AG04450 (cell line): ENCODE measurements around the gene SCFD2. TPM values are rescaled to one million over a fixed set of nuclear protein-coding genes. Genes with fewer than 3 reads are reported as not detected.
"Not testable (repeated sequence)": the region's sequence is repeated elsewhere in the genome, so short reads cannot be mapped to it uniquely, and the experiment has no call there.

Experiments
- CTCF ChIA-PET: fragments of 300-600, 350-600 bp; formaldehyde crosslinking; extraction: SDS; loops from one replicate; lab custom pipeline; 2022; ENCODE audit warnings: antibody characterized with exemption, inconsistent platforms; lab: Charles Lee
- POLR2A ChIA-PET: fragments of 350-600 bp; formaldehyde crosslinking; extraction: SDS; loops from one replicate; lab custom pipeline; 2021; ENCODE audit warnings: antibody characterized with exemption, inconsistent platforms; lab: Yijun Ruan, JAX
- DNase-seq: peaks from one replicate; pipeline ENCODE4 v3.0.0-alpha.2; 2011; ENCODE audit warnings: low read depth, low spot score
- H3K27ac ChIP-seq: one replicate; pipeline ENCODE4 v1.5.1; 2012; ENCODE audit warnings: low read depth, low read length, control low read depth
- H3K27me3 ChIP-seq: one replicate; pipeline ENCODE4 v1.6.0; 2012; ENCODE audit warnings: low read length; ENCODE audit not compliant: control insufficient read depth, insufficient read depth
- H3K4me3 ChIP-seq: 2 replicates; pipeline ENCODE4 v1.5.1; 2011; ENCODE audit warnings: mild to moderate bottlenecking, low read depth, low read length, control low read depth
- H3K9me3 ChIP-seq: 2 replicates; pipeline ENCODE4 v1.5.1; 2012; ENCODE audit warnings: low read length; ENCODE audit not compliant: control insufficient read depth, insufficient read depth
- CTCF ChIP-seq: IDR thresholded peaks from 2 replicates; pipeline ENCODE4 v1.5.1; 2011; ENCODE audit warnings: low read depth, low read length, control low read depth, inconsistent platforms
- polyA plus RNA-seq: library from polyadenylated mRNA; depleted of rRNA; stranded (reverse); fragments of >200 nt; gene quantifications from 2 replicates; pipeline ENCODE4 v1.2.3, GENCODE V29; 2011

The SCFD2 gene
- polyA plus RNA-seq, 1 experiment = 16.4 TPM

DNA sequence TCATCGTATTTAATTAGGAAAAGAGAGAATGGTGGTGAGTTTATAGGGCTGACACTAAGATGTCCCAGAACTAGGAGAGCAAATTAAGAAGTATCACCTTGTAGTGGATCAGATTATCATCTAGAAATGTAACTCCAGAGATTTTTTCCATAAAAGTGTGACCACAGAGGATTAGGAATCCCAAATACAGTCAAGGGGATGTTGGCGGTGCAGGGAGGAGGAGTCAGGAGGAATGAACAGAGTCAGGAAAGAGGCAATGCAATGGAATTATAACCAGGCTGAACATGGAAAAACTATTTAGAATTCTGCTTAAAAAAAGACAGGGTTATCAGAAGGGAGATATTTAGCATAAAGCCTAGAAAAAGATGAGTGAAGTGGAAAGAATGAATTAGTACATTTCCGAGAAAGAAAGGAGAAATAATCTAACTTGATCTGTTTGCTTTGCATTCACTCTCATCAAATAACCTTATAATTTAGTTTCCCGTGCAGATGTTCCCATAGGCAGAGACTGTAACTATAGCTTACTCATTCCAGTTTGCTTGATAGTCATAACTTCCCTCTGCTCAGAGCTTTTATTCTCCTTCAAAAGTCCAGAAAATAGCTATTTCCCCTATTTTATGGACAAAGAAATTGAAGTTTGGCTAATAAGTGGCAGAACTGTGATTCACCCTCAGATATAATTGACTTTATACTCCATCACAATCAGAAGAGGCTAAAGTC, 56.4 kb downstream of the SCFD2 start:
- ChIA-PET CTCF (no interaction called here), POLR2A (no interaction called here)
- no peak overlapping the region for H3K4me3 ChIP-seq

DNA sequence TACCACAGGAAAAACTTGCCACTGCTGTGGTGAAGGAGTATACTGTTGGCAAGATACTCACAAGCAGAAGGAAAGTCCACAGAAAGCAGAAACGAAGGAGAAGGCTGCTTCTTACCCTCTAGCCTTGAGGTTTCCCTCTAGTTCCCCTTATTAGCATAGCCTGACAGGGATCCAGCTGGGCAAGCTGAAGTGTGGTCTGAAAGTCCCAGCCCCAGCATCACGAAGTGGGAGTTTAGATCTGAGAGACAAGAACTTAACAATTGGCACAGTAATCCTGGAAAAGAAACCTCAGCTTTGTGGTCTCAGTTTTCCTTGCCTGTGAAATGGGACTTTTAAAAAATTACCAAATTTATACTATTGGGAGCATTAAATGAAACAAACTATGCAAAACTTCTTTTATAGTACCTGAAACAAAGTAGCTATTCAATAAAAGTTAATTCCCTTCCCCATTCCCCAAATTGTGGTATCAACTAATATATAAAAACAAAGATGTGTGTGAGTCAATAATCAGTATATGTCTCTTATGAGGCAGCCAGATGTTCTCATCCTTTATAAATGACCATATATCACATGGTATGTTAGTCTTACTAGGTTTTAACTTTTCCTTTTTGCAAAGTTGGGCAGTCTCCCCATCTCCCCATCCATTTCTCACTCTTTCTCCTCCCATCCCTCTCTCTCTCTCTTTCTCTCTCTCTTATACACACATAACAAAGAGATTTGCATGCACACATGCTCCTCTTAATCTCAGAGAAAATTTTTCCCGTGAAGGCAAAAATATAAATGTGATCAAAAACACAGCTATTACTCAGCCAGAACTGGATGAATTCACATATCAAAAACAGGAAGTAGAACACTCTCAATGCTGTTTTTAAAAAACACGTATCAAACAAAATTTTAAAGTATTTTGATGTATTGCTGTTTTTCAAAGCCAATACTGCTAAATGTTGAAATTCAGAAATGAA, 57.8 kb downstream of the SCFD2 start:
- TF ChIP-seq CTCF = no peak
- Histone ChIP-seq H3K9me3 (no peaks in the 10 kb centered on the region), H3K4me3 (no peak overlapping the region), H3K27ac (no peak overlapping the region), H3K27me3 (no peaks in the 10 kb centered on the region)
- ChIA-PET CTCF (interaction anchor here (0.6 kb wide), 1 partner anchor 1293 kb away, joined by 3 read pairs; no protein-coding TSS in a partner anchor), POLR2A (no interaction called here)
- DNase-seq = no peak

More for the DNA sequence above, 56.4 kb downstream of the SCFD2 start:
- Histone ChIP-seq H3K9me3 (no peaks in the 10 kb centered on the region), H3K27me3 (no peaks in the 10 kb centered on the region), H3K27ac (no peak overlapping the region)
- no peak for TF ChIP-seq CTCF
- no peak for DNase-seq

DNA sequence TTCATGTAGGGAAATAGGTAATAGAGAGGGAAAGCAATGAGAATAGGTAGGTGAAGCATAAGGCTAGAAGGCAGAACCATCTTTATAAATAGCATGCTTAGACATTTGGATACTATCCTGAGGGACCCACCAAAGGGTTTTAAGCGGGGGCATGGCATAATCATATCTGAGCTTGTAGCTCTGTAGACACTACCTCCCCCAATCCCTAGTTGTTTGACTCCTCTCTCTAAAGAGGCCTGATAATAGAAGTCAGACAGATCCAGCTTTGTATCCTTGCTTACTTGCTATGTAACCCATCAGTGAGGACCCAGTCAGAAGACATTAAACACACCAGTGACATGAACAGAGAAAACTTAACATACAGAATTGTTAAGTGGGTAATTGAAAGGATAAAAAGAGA, 58.7 kb downstream of the SCFD2 start:
- no peak for DNase-seq
- no peak overlapping the region for H3K4me3 ChIP-seq
- no peaks in the 10 kb centered on the region for H3K27me3 ChIP-seq
- no peak overlapping the region for H3K27ac ChIP-seq
- POLR2A ChIA-PET = no interaction called here
- CTCF ChIA-PET = no interaction called here
- H3K9me3 ChIP-seq = no peaks in the 10 kb centered on the region
- no peak for TF ChIP-seq CTCF

DNA sequence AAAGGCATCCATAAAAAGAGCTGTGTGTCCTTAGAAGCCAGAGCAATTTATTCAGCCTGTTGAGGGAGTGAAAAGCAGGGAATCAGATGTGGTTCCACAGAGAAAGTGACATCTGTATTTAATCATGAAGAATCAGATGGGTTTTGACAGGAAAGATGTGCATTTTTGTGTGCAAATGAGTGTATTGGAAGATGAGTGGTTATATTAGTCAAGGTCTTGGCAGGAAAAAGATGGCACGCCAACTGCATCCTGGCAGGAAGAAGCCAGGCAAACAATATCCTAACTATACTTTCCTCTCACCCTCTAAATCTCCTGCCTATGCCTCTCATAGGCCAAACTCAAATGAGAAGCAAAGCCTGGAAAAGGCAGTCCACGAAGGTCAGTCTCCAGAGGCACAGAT, 59.1 kb downstream of the SCFD2 start:
- ChIA-PET CTCF (no interaction called here), POLR2A (no interaction called here)
- no peak overlapping the region for H3K27ac ChIP-seq
- H3K9me3 ChIP-seq = no peaks in the 10 kb centered on the region
- DNase-seq = no peak
- no peaks in the 10 kb centered on the region for H3K27me3 ChIP-seq
- no peak for TF ChIP-seq CTCF
- no peak overlapping the region for H3K4me3 ChIP-seq

- H3K4me3 ChIP-seq, DNase-seq, POLR2A ChIA-PET, H3K27ac ChIP-seq, H3K9me3 ChIP-seq, H3K27me3 ChIP-seq, CTCF ChIA-PET: not testable (repeated sequence)
These were observed 73.7 kb downstream of the SCFD2 start for GRCh38 chr4:53292209-53292608.
